GM19395 (cell line): ENCODE results near the gene NHLRC2.

ENCODE experiments used
- ATAC-seq: cut with Tn5 transposase; IDR thresholded peaks from one replicate; pipeline ENCODE4 v1.9.1; 2021; ENCODE audit warnings: mild to moderate bottlenecking, moderate library complexity; ENCODE audit not compliant: unreplicated experiment

NHLRC2 gene

GRCh38 chr10:113905756-113906155 lies 51.3 kb downstream of the NHLRC2 start:
- no peak for ATAC-seq

- ATAC-seq: no peak
Measured at GRCh38 chr10:113907166-113907565, 52.7 kb downstream of the NHLRC2 start.

- ATAC-seq: no peak
Measured at GRCh38 chr10:113908236-113908635, 53.8 kb downstream of the NHLRC2 start.

- ATAC-seq: no peak
Measured at GRCh38 chr10:113911113-113911512, 56.7 kb downstream of the NHLRC2 start.

- ATAC-seq: no peak
Measured at GRCh38 chr10:113911839-113912238, 57.4 kb downstream of the NHLRC2 start.

- ATAC-seq: no peak
Measured at GRCh38 chr10:113912582-113912981, 58.1 kb downstream of the NHLRC2 start.

- ATAC-seq: no peak
Measured at GRCh38 chr10:113914956-113915355, 60.5 kb downstream of the NHLRC2 start.

GRCh38 chr10:113915540-113915939 lies 61.1 kb downstream of the NHLRC2 start:
- ATAC-seq: no peak

GRCh38 chr10:113916053-113916452 lies 61.6 kb downstream of the NHLRC2 start:
- no peak for ATAC-seq

GRCh38 chr10:113917636-113918035 lies 63.2 kb downstream of the NHLRC2 start:
- ATAC-seq: no peak

- ATAC-seq: no peak
Measured at GRCh38 chr10:113920114-113920513, 65.7 kb downstream of the NHLRC2 start.

GRCh38 chr10:113920875-113921274 lies 66.4 kb downstream of the NHLRC2 start:
- ATAC-seq: no peak

GRCh38 chr10:113921561-113922370 lies 67.3 kb downstream of the NHLRC2 start:
- ATAC-seq: no peak

- no peak for ATAC-seq
Measured at GRCh38 chr10:113922787-113923570, 68.5 kb downstream of the NHLRC2 start.

GRCh38 chr10:113924186-113924585 lies 69.7 kb downstream of the NHLRC2 start:
- no peak for ATAC-seq

- ATAC-seq: no peak
Measured at GRCh38 chr10:113924664-113925063, 70.2 kb downstream of the NHLRC2 start.

- ATAC-seq: no peak
Measured at GRCh38 chr10:113927440-113927839, 73.0 kb downstream of the NHLRC2 start.

- ATAC-seq: no peak
Measured at GRCh38 chr10:113928830-113929229, 74.4 kb downstream of the NHLRC2 start.

- ATAC-seq: no peak
Measured at GRCh38 chr10:113929522-113929921, 75.1 kb downstream of the NHLRC2 start.

- no peak for ATAC-seq
Measured at GRCh38 chr10:113930482-113931057, 76.1 kb downstream of the NHLRC2 start.

GRCh38 chr10:113932854-113933253 lies 78.4 kb downstream of the NHLRC2 start:
- no peak for ATAC-seq
